ENCODE results near the gene ST7.

- no peak for TF ChIP-seq CTCF (IDR thresholded peaks at IDR 0.05)
- TF ChIP-seq SREBF2 (IDR thresholded peaks at IDR 0.05): no peak
- TF ChIP-seq HOXB13 (CRISPR knock-in tag; IDR thresholded peaks at IDR 0.05; ENCODE audit: low read depth): no peak
- TF ChIP-seq, protein P1, sequence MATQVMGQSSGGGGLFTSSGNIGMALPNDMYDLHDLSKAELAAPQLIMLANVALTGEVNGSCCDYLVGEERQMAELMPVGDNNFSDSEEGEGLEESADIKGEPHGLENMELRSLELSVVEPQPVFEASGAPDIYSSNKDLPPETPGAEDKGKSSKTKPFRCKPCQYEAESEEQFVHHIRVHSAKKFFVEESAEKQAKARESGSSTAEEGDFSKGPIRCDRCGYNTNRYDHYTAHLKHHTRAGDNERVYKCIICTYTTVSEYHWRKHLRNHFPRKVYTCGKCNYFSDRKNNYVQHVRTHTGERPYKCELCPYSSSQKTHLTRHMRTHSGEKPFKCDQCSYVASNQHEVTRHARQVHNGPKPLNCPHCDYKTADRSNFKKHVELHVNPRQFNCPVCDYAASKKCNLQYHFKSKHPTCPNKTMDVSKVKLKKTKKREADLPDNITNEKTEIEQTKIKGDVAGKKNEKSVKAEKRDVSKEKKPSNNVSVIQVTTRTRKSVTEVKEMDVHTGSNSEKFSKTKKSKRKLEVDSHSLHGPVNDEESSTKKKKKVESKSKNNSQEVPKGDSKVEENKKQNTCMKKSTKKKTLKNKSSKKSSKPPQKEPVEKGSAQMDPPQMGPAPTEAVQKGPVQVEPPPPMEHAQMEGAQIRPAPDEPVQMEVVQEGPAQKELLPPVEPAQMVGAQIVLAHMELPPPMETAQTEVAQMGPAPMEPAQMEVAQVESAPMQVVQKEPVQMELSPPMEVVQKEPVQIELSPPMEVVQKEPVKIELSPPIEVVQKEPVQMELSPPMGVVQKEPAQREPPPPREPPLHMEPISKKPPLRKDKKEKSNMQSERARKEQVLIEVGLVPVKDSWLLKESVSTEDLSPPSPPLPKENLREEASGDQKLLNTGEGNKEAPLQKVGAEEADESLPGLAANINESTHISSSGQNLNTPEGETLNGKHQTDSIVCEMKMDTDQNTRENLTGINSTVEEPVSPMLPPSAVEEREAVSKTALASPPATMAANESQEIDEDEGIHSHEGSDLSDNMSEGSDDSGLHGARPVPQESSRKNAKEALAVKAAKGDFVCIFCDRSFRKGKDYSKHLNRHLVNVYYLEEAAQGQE (IDR thresholded peaks at IDR 0.05): no peak
- TF ChIP-seq MAZ (IDR thresholded peaks at IDR 0.05; ENCODE audit: borderline replicate concordance, low read depth, low read length): no peak
- no peak for TF ChIP-seq HOXA7 (CRISPR knock-in tag; IDR thresholded peaks at IDR 0.05)
- no peak for TF ChIP-seq USF2 (IDR thresholded peaks at IDR 0.05)
- TF ChIP-seq, protein P2, sequence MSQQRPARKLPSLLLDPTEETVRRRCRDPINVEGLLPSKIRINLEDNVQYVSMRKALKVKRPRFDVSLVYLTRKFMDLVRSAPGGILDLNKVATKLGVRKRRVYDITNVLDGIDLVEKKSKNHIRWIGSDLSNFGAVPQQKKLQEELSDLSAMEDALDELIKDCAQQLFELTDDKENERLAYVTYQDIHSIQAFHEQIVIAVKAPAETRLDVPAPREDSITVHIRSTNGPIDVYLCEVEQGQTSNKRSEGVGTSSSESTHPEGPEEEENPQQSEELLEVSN (IDR thresholded peaks at IDR 0.05; ENCODE audit: borderline replicate concordance, low read depth): no peak
- TF ChIP-seq MAX (IDR thresholded peaks at IDR 0.05): no peak
- no peak for TF ChIP-seq CHD2 (IDR thresholded peaks at IDR 0.05; ENCODE audit: low read length, partially characterized antibody)
These were observed 57.3 kb downstream of the ST7 start for GRCh38 chr7:117010375-117011133.
